CD4-positive, alpha-beta T cell (primary cell): ENCODE results near the gene ALOX5AP. TPM values are rescaled to one million over a fixed set of nuclear protein-coding genes. Genes with fewer than 3 reads are reported as not detected.

Experiments
- ATAC-seq: fragments of 200-7000 bp; cut with Tn5 transposase; one replicate; pipeline ENCODE4 v1.10.0; 2022; ENCODE audit warnings: mild to moderate bottlenecking; ENCODE audit not compliant: poor library complexity
- CTCF ChIA-PET: fragments of 350-600 bp; sonication (Branson Sonifier 250); formaldehyde crosslinking; loops from one replicate; lab custom pipeline; 2021; ENCODE audit warnings: antibody characterized with exemption, inconsistent platforms; lab: Charles Lee
- POLR2A ChIA-PET: fragments of 350-600 bp; sonication (Branson Sonifier 250); formaldehyde crosslinking; loops from one replicate; lab custom pipeline; 2021; ENCODE audit warnings: antibody characterized with exemption, inconsistent platforms; lab: Charles Lee
- DNase-seq, 14 experiments: peaks; one replicate each; pipeline ENCODE4 v3.0.0-alpha.2; 2013 to 2020; ENCODE audit warnings: mixed read lengths in 2 of 14
- H3K27ac ChIP-seq, 2 donors: one replicate each; pipeline versions ENCODE4 v1.5.1 to v1.7.0; 2013; ENCODE audit warnings: low read length in 2 of 2, low read depth in 1 of 2, mild to moderate bottlenecking in 1 of 2
- H3K27me3 ChIP-seq, 2 experiments: 1 replicate in 1 of 2; 2 replicates in 1 of 2; pipeline versions ENCODE4 v1.6.1 to v1.7.0; 2013; ENCODE audit warnings: low read length in 2 of 2, control low read depth in 1 of 2, mild to moderate bottlenecking in 1 of 2, moderate library complexity in 1 of 2; ENCODE audit not compliant: insufficient read depth in 2 of 2, control insufficient read depth in 1 of 2
- H3K36me3 ChIP-seq: one replicate; pipeline ENCODE4 v1.6.1; 2013; ENCODE audit warnings: low read length, control low read depth; ENCODE audit not compliant: insufficient read depth
- H3K4me1 ChIP-seq: one replicate; pipeline ENCODE4 v1.6.1; 2013; ENCODE audit warnings: low read length, control low read depth; ENCODE audit not compliant: insufficient read depth
- H3K4me3 ChIP-seq: one replicate; pipeline ENCODE4 v1.5.1; 2013; ENCODE audit warnings: mild to moderate bottlenecking, low read length, moderate library complexity
- H3K9me3 ChIP-seq, 2 experiments: 1 replicate in 1 of 2; 2 replicates in 1 of 2; pipeline versions ENCODE4 v1.6.1 to v1.7.0; 2013; ENCODE audit warnings: low read length in 2 of 2, mild to moderate bottlenecking in 2 of 2, control low read depth in 1 of 2, moderate library complexity in 1 of 2; ENCODE audit not compliant: control insufficient read depth in 1 of 2, insufficient read depth in 1 of 2
- H3K27ac Mint-ChIP-seq: one replicate; pipeline ENCODE4 v1.8.0; 2020; ENCODE audit warnings: mixed read lengths
- H3K27me3 Mint-ChIP-seq: one replicate; pipeline ENCODE4 v1.8.0; 2021; ENCODE audit warnings: mixed read lengths
- H3K36me3 Mint-ChIP-seq: one replicate; pipeline ENCODE4 v1.8.0; 2021; ENCODE audit warnings: low read depth, mixed read lengths
- H3K4me1 Mint-ChIP-seq: one replicate; pipeline ENCODE4 v1.8.0; 2021; ENCODE audit warnings: low read depth, mixed read lengths
- H3K4me3 Mint-ChIP-seq: one replicate; pipeline ENCODE4 v1.8.0; 2020; ENCODE audit warnings: mild to moderate bottlenecking, mixed read lengths
- H3K9me3 Mint-ChIP-seq: one replicate; pipeline ENCODE4 v1.8.0; 2020; ENCODE audit warnings: mixed read lengths
- intact Hi-C, 2 experiments: fragments of 100-400 bp; cut with DNase I in 1 of 2; cut with micrococcal nuclease in 1 of 2; formaldehyde crosslinking; loops; one replicate each; pipeline versions ENCODE4 v1.15.1 to v1.9.0; 2023 to 2025; cut with DNase I, micrococcal nuclease
- total RNA-seq, 174 experiments: library from RNA in 2 of 174; stranded (reverse) in 2 of 174; gene quantifications; one replicate each; pipeline ENCODE4 v1.2.3 and lab custom pipeline; 2021 to 2026
- TF ChIP-seq, protein P1 (sequence below): fragments of 200-600 bp; IDR thresholded peaks from one replicate; pipeline ENCODE4 v1.8.0; 2022; ENCODE audit warnings: antibody characterized with exemption, mild to moderate bottlenecking

The ALOX5AP gene
- total RNA-seq, 2 experiments from 2014 or later, result 16.5 to 19.0 TPM

DNA sequence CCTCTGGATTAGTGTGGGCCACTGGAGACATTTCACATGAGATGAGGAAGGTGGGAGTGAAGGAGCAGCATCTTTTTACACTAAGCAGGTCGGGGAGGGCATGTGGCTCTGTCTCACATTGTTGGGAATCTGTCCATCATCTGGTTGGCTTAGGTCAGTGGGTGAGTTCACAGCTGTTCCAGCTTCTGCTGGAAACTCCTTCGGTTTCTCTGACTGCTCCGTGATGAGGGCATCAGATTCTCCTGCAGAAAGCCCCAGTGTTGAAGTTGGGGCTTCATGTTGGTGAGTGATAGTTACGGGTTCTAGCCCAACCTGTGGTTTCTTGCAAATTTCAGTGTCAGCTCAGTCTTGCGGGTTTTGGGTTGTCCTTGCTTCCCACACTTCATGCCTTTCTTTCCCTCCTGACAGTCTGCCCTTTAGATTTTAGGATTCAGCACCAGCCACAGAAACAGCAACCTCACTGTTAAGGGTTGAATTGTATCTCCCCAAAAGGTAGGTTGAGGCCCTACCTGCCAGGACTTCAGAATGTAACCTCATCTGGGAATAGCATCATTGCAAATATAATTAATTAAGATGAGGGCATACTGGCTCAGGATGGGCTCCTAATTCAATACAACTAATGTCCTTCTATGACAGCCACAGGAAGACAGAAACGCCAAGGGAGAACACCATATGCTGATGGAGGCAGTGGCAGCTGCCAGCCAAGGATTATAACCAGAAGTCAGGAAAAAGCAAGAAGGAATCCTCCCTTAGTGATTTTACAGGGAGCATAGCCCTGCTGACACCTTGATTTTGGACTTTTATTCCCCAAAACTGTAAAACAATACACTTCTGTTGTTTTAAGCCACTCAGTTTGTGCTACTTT is 7.6 kb upstream of the ALOX5AP start:
- Histone ChIP-seq H3K36me3 (no peaks in the 10 kb centered on the region), H3K4me3 (no peak overlapping the region), H3K9me3 (no peaks in the 10 kb centered on the region), H3K27ac (no peak overlapping the region), H3K27me3 (no peaks in the 10 kb centered on the region), H3K4me1 (no peaks in the 10 kb centered on the region)
- Mint-ChIP-seq H3K4me1 (peaks cover 6% of the 10 kb centered on the region), H3K36me3 (no peaks in the 10 kb centered on the region), H3K27me3 (no peaks in the 10 kb centered on the region), H3K27ac (no peak overlapping the region), H3K9me3 (no peaks in the 10 kb centered on the region), H3K4me3 (no peak overlapping the region)
- CTCF ChIA-PET, result interaction anchor here (1.2 to 1.3 kb wide), 2 partner anchors 11 to 76 kb away, joined by 3 to 4 read pairs; no protein-coding TSS in a partner anchor
- intact Hi-C loops, result no loop called here
- TF ChIP-seq, protein P1, sequence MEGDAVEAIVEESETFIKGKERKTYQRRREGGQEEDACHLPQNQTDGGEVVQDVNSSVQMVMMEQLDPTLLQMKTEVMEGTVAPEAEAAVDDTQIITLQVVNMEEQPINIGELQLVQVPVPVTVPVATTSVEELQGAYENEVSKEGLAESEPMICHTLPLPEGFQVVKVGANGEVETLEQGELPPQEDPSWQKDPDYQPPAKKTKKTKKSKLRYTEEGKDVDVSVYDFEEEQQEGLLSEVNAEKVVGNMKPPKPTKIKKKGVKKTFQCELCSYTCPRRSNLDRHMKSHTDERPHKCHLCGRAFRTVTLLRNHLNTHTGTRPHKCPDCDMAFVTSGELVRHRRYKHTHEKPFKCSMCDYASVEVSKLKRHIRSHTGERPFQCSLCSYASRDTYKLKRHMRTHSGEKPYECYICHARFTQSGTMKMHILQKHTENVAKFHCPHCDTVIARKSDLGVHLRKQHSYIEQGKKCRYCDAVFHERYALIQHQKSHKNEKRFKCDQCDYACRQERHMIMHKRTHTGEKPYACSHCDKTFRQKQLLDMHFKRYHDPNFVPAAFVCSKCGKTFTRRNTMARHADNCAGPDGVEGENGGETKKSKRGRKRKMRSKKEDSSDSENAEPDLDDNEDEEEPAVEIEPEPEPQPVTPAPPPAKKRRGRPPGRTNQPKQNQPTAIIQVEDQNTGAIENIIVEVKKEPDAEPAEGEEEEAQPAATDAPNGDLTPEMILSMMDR, result no peak
- DNase-seq (no peak), ATAC-seq (no peak)
- POLR2A ChIA-PET, result no interaction called here

DNA sequence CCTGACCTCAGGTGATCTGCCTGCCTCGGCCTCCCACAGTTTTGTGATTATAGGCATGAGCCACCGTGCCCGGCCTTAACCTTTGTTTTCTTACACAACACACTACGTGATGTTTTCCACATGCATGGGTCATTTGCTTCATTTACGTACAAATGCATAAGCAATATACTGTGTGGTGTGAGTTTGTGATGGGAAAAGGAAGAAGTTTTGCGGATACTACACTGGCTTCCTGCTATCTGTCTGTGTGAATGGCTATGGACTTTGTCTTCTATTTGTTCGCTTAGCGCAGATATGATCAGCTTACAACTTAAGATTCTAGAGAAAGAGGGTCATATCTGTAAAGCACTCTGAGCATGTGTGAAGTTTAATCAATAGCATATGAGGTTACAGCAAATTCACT is 5.5 kb upstream of the ALOX5AP start:
- no peaks in the 10 kb centered on the region for H3K9me3 ChIP-seq
- no peaks in the 10 kb centered on the region for H3K36me3 ChIP-seq
- intact Hi-C loops, result no loop called here
- TF ChIP-seq, protein P1, result no peak
- H3K36me3 Mint-ChIP-seq, result no peaks in the 10 kb centered on the region
- peaks cover 5% of the 10 kb centered on the region for H3K4me1 ChIP-seq
- H3K27me3 ChIP-seq, result no peaks in the 10 kb centered on the region
- no peaks in the 10 kb centered on the region for H3K27me3 Mint-ChIP-seq
- no peak overlapping the region for H3K27ac Mint-ChIP-seq
- H3K4me3 ChIP-seq, result no peak overlapping the region
- no peak overlapping the region for H3K4me3 Mint-ChIP-seq
- ChIA-PET CTCF (interaction anchor here (0.6 kb wide), 1 partner anchor 208 kb away, joined by 3 read pairs; no protein-coding TSS in a partner anchor), POLR2A (no interaction called here)
- no peaks in the 10 kb centered on the region for H3K9me3 Mint-ChIP-seq
- peaks cover 20% of the 10 kb centered on the region for H3K4me1 Mint-ChIP-seq
- no peak for ATAC-seq
- DNase-seq, result no peak
- no peak overlapping the region for H3K27ac ChIP-seq

DNA sequence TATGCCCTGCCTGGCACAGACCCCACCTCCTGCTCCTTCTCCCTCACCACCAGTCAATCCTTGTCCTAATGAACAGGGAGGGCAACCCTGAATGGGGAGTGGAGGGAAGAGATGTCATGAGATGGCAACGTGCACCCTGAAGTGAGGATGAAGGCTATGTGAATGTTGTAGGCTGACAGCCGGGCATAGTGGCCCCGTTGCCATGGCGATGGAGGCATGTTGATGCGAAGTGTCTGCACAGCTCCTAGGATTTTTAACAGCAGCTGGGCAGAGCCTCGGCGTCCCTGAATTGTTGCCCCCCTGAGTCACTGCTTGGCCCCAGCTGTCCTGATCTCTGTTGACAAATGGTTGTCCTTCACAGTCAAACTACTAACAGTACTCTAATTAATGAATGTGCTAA is 4.8 kb upstream of the ALOX5AP start:
- intact Hi-C loops, result no loop called here
- Mint-ChIP-seq H3K27me3 (no peaks in the 10 kb centered on the region), H3K36me3 (no peaks in the 10 kb centered on the region), H3K4me3 (no peak overlapping the region), H3K4me1 (peaks cover 27% of the 10 kb centered on the region), H3K9me3 (no peaks in the 10 kb centered on the region), H3K27ac (no peak overlapping the region)
- TF ChIP-seq, protein P1, result no peak
- no peaks in the 10 kb centered on the region for H3K36me3 ChIP-seq
- ChIA-PET CTCF (no interaction called here), POLR2A (no interaction called here)
- no peaks in the 10 kb centered on the region for H3K27me3 ChIP-seq
- no peaks in the 10 kb centered on the region for H3K9me3 ChIP-seq
- H3K4me3 ChIP-seq, result no peak overlapping the region
- no peak for ATAC-seq
- DNase-seq, result no peak
- peaks cover 13% of the 10 kb centered on the region for H3K4me1 ChIP-seq
- no peak overlapping the region for H3K27ac ChIP-seq
